Activated CD8-positive, alpha-beta memory T cell treated with anti-CD3 and anti-CD28 coated beads, Interleukin-2, amount 10 ng/mL, durations not matched to agents 7 days and 5 days (primary cell): ENCODE data around the gene PER2. TPM values are rescaled to one million over a fixed set of nuclear protein-coding genes. Genes with fewer than 3 reads are reported as not detected.

Source experiments
- ATAC-seq: fragments of 150-1000 bp; cut with Tn5 transposase; one replicate; pipeline ENCODE4 v1.10.0; 2021; ENCODE audit warnings: moderate library complexity
- CTCF ChIA-PET: fragments of 350-600 bp; sonication (Branson Sonifier 250); formaldehyde crosslinking; loops from one replicate; lab custom pipeline; 2021; ENCODE audit warnings: antibody characterized with exemption; lab: Charles Lee
- DNase-seq: peaks from one replicate; pipeline ENCODE4 v3.0.0-alpha.2; 2020
- H3K27ac Mint-ChIP-seq: one replicate; pipeline ENCODE4 v1.8.0; 2021; ENCODE audit warnings: mild to moderate bottlenecking, mixed read lengths
- H3K27me3 Mint-ChIP-seq: one replicate; pipeline ENCODE4 v1.8.0; 2021; ENCODE audit warnings: mixed read lengths
- H3K36me3 Mint-ChIP-seq: one replicate; pipeline ENCODE4 v1.8.0; 2021; ENCODE audit warnings: mild to moderate bottlenecking, mixed read lengths
- H3K4me1 Mint-ChIP-seq: one replicate; pipeline ENCODE4 v1.8.0; 2021; ENCODE audit warnings: mixed read lengths
- H3K4me3 Mint-ChIP-seq: one replicate; pipeline ENCODE4 v1.8.0; 2021; ENCODE audit warnings: mild to moderate bottlenecking, moderate library complexity, mixed read lengths
- H3K9me3 Mint-ChIP-seq: one replicate; pipeline ENCODE4 v1.8.0; 2022; ENCODE audit warnings: low read depth, mixed read lengths
- total RNA-seq, 2 experiments: library from RNA; stranded (reverse); gene quantifications; one replicate each; pipeline ENCODE4 v1.2.3, GENCODE V29; 2021

Gene PER2
- total RNA-seq, 2 experiments from 2014 or later: 9.1 to 11.5 TPM

DNA sequence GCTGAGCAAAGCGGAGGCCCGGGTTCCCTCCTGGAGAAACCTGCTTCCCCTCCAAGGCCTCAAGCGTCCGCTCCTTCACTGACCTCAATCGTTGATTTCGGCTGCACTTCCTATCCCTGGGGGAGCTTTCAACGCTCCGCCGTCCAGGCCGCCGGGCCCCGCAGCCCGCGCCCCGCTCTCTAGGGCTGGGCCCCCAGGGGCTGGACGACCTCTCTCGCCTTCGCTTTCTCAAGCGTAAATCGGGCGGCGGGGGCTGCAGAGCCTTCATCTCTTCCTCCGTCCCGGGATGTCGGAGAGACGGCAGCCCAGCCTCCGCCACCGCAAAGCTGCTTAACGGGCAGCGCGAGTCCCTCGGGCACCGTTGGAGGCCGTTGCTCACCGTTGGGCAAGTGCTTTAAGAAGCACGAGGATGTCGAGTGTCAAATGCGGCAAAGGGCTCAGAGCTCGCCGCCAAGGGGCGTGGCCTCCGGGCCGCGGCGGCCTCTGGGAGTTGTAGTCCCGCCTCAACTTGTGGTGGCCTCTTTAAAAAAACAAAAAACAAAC is 57.1 kb downstream of the PER2 start:
- Mint-ChIP-seq H3K4me1 (peaks cover 14% of the 10 kb centered on the region), H3K9me3 (no peaks in the 10 kb centered on the region), H3K4me3 (peak overlapping the region; percentile 72), H3K27me3 (peaks cover 46% of the 10 kb centered on the region), H3K27ac (peak overlapping the region; percentile 38), H3K36me3 (no peaks in the 10 kb centered on the region)
- CTCF ChIA-PET: interaction anchor here (0.7 to 1.1 kb wide), 4 partner anchors 24 to 719 kb away, joined by 3 to 5 read pairs (median 4); no protein-coding TSS in a partner anchor
- ATAC-seq: peak; percentile 85
- peak; percentile 80 for DNase-seq

DNA sequence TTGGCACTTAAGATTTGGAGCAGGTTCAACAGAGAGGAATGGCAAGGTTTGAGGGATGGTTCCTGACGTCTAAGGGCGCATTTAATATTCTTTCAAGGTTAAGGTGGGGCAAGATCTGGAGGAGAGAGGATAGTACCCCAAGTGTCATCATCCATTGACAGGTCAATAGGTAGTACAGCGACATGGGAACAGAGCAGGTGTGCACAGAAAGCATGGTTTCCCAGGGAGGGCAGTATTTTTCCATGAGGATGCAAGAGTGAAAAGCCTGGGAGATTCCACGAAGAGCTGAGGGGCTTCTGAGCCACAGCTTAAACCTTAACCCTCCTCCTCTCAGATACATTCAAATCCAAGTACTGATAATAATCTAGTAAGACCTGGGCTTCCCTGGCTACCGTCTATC is 57.7 kb downstream of the PER2 start:
- ATAC-seq (no peak), DNase-seq (no peak)
- CTCF ChIA-PET: interaction anchor here (0.8 to 1.0 kb wide), 2 partner anchors 29 to 33 kb away, joined by 4 to 5 read pairs; no protein-coding TSS in a partner anchor
- Mint-ChIP-seq H3K9me3 (no peaks in the 10 kb centered on the region), H3K4me3 (peak overlapping the region; percentile 72), H3K4me1 (peaks cover 14% of the 10 kb centered on the region), H3K36me3 (no peaks in the 10 kb centered on the region), H3K27ac (no peak overlapping the region), H3K27me3 (peaks cover 40% of the 10 kb centered on the region)

- CTCF ChIA-PET: no interaction called here
- H3K27ac Mint-ChIP-seq: no peak overlapping the region
Observed at GRCh38 chr2:238228700-238229099, 59.7 kb downstream of the PER2 start.

GRCh38 chr2:238227587-238228032 is 60.8 kb downstream of the PER2 start:
- Mint-ChIP-seq H3K27me3 (peaks cover 20% of the 10 kb centered on the region), H3K36me3 (no peaks in the 10 kb centered on the region), H3K27ac (no peak overlapping the region), H3K4me1 (peaks cover 13% of the 10 kb centered on the region), H3K9me3 (no peaks in the 10 kb centered on the region), H3K4me3 (no peak overlapping the region)
- CTCF ChIA-PET: no interaction called here
- ATAC-seq: no peak
- no peak for DNase-seq

More at GRCh38 chr2:238228700-238229099, 59.7 kb downstream of the PER2 start:
- Mint-ChIP-seq H3K9me3 (no peaks in the 10 kb centered on the region), H3K4me3 (no peak overlapping the region), H3K4me1 (peaks cover 13% of the 10 kb centered on the region), H3K27me3 (peaks cover 29% of the 10 kb centered on the region), H3K36me3 (no peaks in the 10 kb centered on the region)
- DNase-seq (no peak), ATAC-seq (no peak)

DNA sequence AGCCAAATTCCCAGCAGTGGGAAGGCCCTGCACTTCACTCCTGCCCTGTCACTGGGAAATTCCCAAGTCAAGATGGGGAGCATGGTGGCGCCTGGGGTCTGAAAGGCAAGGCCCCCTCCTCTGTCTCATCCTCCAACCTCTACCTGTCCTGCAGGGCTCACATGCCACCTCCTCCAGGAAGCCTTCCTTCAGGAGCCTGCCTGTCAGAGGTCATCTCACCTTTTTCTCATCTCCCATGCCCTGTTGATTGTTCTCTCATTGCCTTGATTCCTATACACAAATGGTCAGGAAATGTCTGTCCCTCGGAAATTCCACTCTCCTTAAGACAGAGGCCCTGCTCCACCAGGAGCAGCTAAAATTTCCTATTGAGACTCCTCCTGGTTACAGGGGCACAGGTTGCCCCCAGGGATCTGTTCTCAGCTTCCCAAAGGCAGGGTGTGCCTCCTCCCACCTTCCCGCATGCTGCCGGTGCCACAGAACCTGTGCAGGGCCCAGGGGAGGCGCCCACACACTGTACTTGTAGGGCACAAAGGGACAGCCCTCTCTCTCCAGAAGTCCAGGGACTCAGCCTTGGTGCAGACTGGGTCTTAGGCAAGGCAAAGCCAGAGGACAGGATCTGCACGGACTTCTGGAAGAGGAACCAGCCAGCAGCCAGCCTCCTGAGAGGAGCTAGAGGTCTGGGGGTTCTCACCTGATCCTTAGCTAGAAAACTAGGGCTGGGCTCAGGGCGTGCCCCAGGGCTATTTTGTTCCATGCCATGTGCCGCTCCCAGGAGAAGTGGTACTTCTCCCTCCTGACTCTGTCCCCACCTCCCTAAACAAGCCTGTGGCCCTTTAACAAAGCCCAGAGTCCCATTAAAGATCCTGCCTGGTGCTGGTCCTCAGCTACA is 61.5 kb downstream of the PER2 start:
- Mint-ChIP-seq H3K36me3 (no peaks in the 10 kb centered on the region), H3K4me1 (peaks cover 12% of the 10 kb centered on the region), H3K9me3 (no peaks in the 10 kb centered on the region), H3K27me3 (peaks cover 13% of the 10 kb centered on the region), H3K4me3 (no peak overlapping the region), H3K27ac (no peak overlapping the region)
- ATAC-seq (no peak), DNase-seq (no peak)
- CTCF ChIA-PET: no interaction called here

DNA sequence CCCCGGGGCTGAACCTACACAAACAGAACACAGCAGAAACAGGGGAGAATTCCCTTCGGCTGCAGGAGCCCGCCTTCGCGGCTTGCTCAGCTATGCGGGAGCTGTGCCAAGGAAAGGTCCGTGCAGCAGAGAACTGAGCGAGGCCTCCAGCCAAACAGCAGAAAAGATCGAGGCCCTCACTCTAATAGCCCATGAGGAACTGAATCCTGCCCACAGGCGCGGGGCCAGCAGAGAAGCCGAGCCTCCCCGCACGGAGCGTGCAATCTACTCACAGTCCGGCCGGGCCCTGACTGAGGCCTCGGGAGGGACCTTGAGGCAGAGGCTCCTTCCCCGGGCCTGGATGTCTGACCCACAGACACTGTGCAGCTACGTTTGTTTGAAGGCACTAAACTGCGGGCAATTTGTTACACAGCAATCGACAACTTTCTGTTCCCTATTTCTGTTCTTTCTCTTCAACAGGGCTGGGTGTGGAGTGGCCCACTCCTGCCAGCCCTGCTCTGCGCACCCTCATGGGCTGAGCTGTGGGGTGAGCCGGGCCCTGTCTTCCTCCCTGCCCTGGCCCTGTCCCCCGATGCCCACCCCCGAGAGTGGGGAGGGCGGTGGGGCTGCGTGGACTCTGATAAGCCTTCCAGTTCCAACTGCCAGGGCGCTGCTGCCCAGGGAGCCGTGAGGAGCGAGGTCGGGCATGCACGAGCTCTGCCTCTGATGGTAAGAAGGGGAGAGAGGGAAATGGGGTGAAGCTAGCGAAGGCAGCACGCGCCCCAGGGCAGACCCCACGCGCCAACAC is 62.3 kb downstream of the PER2 start:
- ATAC-seq (no peak), DNase-seq (no peak)
- H3K9me3 Mint-ChIP-seq: no peaks in the 10 kb centered on the region
- H3K27me3 Mint-ChIP-seq: peaks cover 9% of the 10 kb centered on the region
- H3K36me3 Mint-ChIP-seq: no peaks in the 10 kb centered on the region
- peaks cover 6% of the 10 kb centered on the region for H3K4me1 Mint-ChIP-seq
- no peak overlapping the region for H3K27ac Mint-ChIP-seq
- CTCF ChIA-PET: no interaction called here
- H3K4me3 Mint-ChIP-seq: no peak overlapping the region

- Mint-ChIP-seq H3K27ac (no peak overlapping the region), H3K36me3 (no peaks in the 10 kb centered on the region), H3K4me1 (peaks cover under 1% of the 10 kb centered on the region), H3K4me3 (no peak overlapping the region), H3K27me3 (peaks cover 3% of the 10 kb centered on the region), H3K9me3 (no peaks in the 10 kb centered on the region)
- CTCF ChIA-PET: no interaction called here
- DNase-seq (no peak), ATAC-seq (no peak)
Observed at GRCh38 chr2:238225121-238225520, 63.3 kb downstream of the PER2 start.

DNA sequence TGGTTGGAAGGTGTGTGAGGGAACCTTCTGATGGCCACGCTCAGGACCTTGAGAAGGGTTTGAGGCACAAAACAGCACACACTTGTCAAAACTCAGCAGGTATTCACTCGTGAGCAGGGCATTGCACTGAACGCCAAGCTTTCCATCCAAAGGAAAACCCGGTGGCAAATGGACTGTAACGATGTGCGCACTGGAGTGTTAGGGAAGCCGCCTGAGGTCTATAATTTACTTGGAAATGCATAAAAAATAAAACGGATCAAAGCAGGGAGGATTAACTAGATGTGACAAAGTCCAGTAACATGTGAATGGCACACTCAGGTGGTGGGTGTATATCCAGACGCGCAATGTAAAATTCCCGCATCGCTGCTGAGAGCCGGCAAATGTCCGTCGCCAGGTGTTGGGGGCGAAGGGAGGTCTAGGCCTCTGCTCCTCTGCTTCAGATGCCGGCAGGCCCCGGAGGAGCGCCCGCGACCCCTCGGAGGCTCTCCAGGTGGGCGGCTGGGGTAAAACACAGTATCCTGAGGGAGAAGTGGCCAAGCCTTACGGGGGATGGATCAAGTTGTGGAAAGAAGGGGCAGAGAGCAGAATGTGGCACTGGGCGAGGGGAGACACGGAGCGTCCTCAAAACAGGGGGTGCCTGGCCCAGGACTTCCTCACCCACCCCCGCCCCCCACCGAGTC is 63.9 kb downstream of the PER2 start:
- H3K4me3 Mint-ChIP-seq: no peak overlapping the region
- no peaks in the 10 kb centered on the region for H3K36me3 Mint-ChIP-seq
- H3K4me1 Mint-ChIP-seq: no peaks in the 10 kb centered on the region
- ATAC-seq (no peak), DNase-seq (no peak)
- CTCF ChIA-PET: no interaction called here
- no peak overlapping the region for H3K27ac Mint-ChIP-seq
- H3K9me3 Mint-ChIP-seq: no peaks in the 10 kb centered on the region
- H3K27me3 Mint-ChIP-seq: peaks cover 3% of the 10 kb centered on the region

GRCh38 chr2:238220892-238221521 is 67.4 kb downstream of the PER2 start:
- DNase-seq (no peak), ATAC-seq (peak; percentile 23)
- Mint-ChIP-seq H3K4me1 (no peaks in the 10 kb centered on the region), H3K27me3 (no peaks in the 10 kb centered on the region), H3K36me3 (no peaks in the 10 kb centered on the region), H3K27ac (no peak overlapping the region), H3K4me3 (no peak overlapping the region), H3K9me3 (no peaks in the 10 kb centered on the region)
- CTCF ChIA-PET: no interaction called here

GRCh38 chr2:238220274-238220891 is 68.0 kb downstream of the PER2 start:
- no peak overlapping the region for H3K27ac Mint-ChIP-seq
- CTCF ChIA-PET: no interaction called here
- H3K9me3 Mint-ChIP-seq: no peaks in the 10 kb centered on the region
- H3K4me3 Mint-ChIP-seq: no peak overlapping the region
- no peaks in the 10 kb centered on the region for H3K4me1 Mint-ChIP-seq
- peaks cover 2% of the 10 kb centered on the region for H3K27me3 Mint-ChIP-seq
- no peaks in the 10 kb centered on the region for H3K36me3 Mint-ChIP-seq
- DNase-seq (no peak), ATAC-seq (no peak)

GRCh38 chr2:238216651-238217184 is 71.7 kb downstream of the PER2 start:
- CTCF ChIA-PET: no interaction called here
- peaks cover 30% of the 10 kb centered on the region for H3K27me3 Mint-ChIP-seq
- no peak for ATAC-seq

DNA sequence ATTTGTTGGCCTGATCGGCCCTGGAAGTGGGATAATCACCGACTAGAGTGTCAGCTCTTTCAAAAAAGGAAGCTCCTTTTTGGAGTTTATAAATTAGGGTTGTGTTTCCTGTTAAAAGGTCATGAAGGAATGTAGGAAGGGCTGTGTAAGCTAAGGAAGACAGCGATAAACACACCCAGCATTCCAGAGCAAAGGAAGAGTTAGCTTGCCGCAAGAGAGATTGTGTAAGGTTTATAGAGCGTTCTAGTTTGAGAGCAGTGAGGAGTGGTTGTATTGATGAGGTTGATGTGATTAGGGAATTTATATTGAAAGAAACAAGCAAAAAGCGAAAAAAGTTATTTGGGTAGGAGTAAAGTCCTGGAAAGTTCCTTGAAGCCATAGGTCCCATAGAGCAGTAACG is 81.4 kb downstream of the PER2 start:
- CTCF ChIA-PET: no interaction called here
- ATAC-seq (no peak), DNase-seq (no peak)
- no peak overlapping the region for H3K4me3 Mint-ChIP-seq
- peaks cover 3% of the 10 kb centered on the region for H3K27me3 Mint-ChIP-seq
- H3K27ac Mint-ChIP-seq: no peak overlapping the region
- peaks cover 14% of the 10 kb centered on the region for H3K4me1 Mint-ChIP-seq
- H3K9me3 Mint-ChIP-seq: no peaks in the 10 kb centered on the region
- peaks cover 4% of the 10 kb centered on the region for H3K36me3 Mint-ChIP-seq

More at GRCh38 chr2:238216651-238217184, 71.7 kb downstream of the PER2 start:
- no peak overlapping the region for H3K4me3 Mint-ChIP-seq
- H3K9me3 Mint-ChIP-seq: no peaks in the 10 kb centered on the region
- H3K27ac Mint-ChIP-seq: no peak overlapping the region
- no peaks in the 10 kb centered on the region for H3K36me3 Mint-ChIP-seq
- DNase-seq: no peak
- H3K4me1 Mint-ChIP-seq: no peaks in the 10 kb centered on the region
